ENCODE results near the gene PRR13.

The PRR13 gene

GRCh38 chr12:53452159-53453077 is 10.9 kb downstream of the PRR13 start:
- peak overlapping the region; percentile 97 for H3K4me3 ChIP-seq (ENCODE audit: low read depth, low read length)
- no peaks in the 10 kb centered on the region; the same call in 1 of the 2 replicates for H3K27me3 ChIP-seq
- H3K36me3 ChIP-seq, result peaks cover 43% of the 10 kb centered on the region
- peak; percentile 91 for DNase-seq
- TF ChIP-seq CTCF (IDR thresholded peaks at IDR 0.05; ENCODE audit: low read depth, low read length), result 0 out of 2 replicates have a peak, but pooled peaks have one; percentile 11
- peaks cover 27% of the 10 kb centered on the region for H3K4me1 ChIP-seq
- no peaks in the 10 kb centered on the region for H3K9me3 ChIP-seq

GRCh38 chr12:53453953-53454640 is 12.6 kb downstream of the PRR13 start:
- Histone ChIP-seq H3K4me3 (ENCODE audit: low read depth, low read length) (peak overlapping the region; percentile 97), H3K4me1 (peaks cover 27% of the 10 kb centered on the region), H3K9me3 (no peaks in the 10 kb centered on the region), H3K27me3 (no peaks in the 10 kb centered on the region; the same call in 1 of the 2 replicates), H3K36me3 (peaks cover 60% of the 10 kb centered on the region)
- no peak for DNase-seq
- no peak for TF ChIP-seq CTCF (IDR thresholded peaks at IDR 0.05; ENCODE audit: low read depth, low read length)

- H3K4me1 ChIP-seq, result peaks cover 27% of the 10 kb centered on the region
- H3K36me3 ChIP-seq, result peaks cover 66% of the 10 kb centered on the region
- H3K4me3 ChIP-seq (ENCODE audit: low read depth, low read length), result peak overlapping the region; percentile 97; the same call in 1 of the 2 replicates
- H3K9me3 ChIP-seq, result no peaks in the 10 kb centered on the region
- no peaks in the 10 kb centered on the region; the same call in 1 of the 2 replicates for H3K27me3 ChIP-seq
- TF ChIP-seq CTCF (IDR thresholded peaks at IDR 0.05; ENCODE audit: low read depth, low read length), result no peak
- peak; percentile 52 for DNase-seq
Measured at GRCh38 chr12:53454707-53455106, 13.2 kb downstream of the PRR13 start.

- H3K4me1 ChIP-seq, result peaks cover 32% of the 10 kb centered on the region
- TF ChIP-seq CTCF (IDR thresholded peaks at IDR 0.05; ENCODE audit: low read depth, low read length), result no peak
Measured at GRCh38 chr12:53456654-53457366, 15.3 kb downstream of the PRR13 start.

GRCh38 chr12:53459097-53459496 is 17.6 kb downstream of the PRR13 start:
- no peak for TF ChIP-seq CTCF (IDR thresholded peaks at IDR 0.05; ENCODE audit: low read depth, low read length)
- Histone ChIP-seq H3K4me3 (ENCODE audit: low read depth, low read length) (no peak overlapping the region), H3K27me3 (peaks cover 2% of the 10 kb centered on the region; the same call in 1 of the 2 replicates), H3K36me3 (peaks cover 99% of the 10 kb centered on the region), H3K4me1 (peaks cover 31% of the 10 kb centered on the region), H3K9me3 (no peaks in the 10 kb centered on the region)
- no peak for DNase-seq

More at GRCh38 chr12:53456654-53457366, 15.3 kb downstream of the PRR13 start:
- no peak for DNase-seq
- Histone ChIP-seq H3K9me3 (no peaks in the 10 kb centered on the region), H3K27me3 (no peaks in the 10 kb centered on the region; the same call in 1 of the 2 replicates), H3K36me3 (peaks cover 87% of the 10 kb centered on the region), H3K4me3 (ENCODE audit: low read depth, low read length) (no peak overlapping the region)

Data from BE2C (cell line).